GM12865 (cell line): ENCODE data around the gene PITX2.
A peak's percentile ranks its signal among the peaks of the same experiment; 100 is the strongest.
"Not testable (repeated sequence)": the region's sequence is repeated elsewhere in the genome, so short reads cannot be mapped to it uniquely, and the experiment has no call there.

Experiments
- DNase-seq: peaks from one replicate; pipeline ENCODE4 v3.0.0; 2010; ENCODE audit warnings: low read depth
- H3K4me3 ChIP-seq: 2 replicates; pipeline ENCODE4 v1.5.1; 2011; ENCODE audit warnings: mild to moderate bottlenecking, low read depth, low read length, control low read depth
- TF ChIP-seq, protein P1 (sequence below): IDR thresholded peaks from 2 replicates; pipeline ENCODE4 v1.5.1; 2011; ENCODE audit warnings: low read length, control low read depth, low read depth, inconsistent platforms; ENCODE audit not compliant: insufficient read depth; ENCODE audit errors: missing control alignments

The PITX2 gene

GRCh38 chr4:110589297-110589696 is 33.6 kb downstream of the PITX2 start:
- H3K4me3 ChIP-seq, result no peak overlapping the region
- DNase-seq, result no peak
- TF ChIP-seq, protein P1, sequence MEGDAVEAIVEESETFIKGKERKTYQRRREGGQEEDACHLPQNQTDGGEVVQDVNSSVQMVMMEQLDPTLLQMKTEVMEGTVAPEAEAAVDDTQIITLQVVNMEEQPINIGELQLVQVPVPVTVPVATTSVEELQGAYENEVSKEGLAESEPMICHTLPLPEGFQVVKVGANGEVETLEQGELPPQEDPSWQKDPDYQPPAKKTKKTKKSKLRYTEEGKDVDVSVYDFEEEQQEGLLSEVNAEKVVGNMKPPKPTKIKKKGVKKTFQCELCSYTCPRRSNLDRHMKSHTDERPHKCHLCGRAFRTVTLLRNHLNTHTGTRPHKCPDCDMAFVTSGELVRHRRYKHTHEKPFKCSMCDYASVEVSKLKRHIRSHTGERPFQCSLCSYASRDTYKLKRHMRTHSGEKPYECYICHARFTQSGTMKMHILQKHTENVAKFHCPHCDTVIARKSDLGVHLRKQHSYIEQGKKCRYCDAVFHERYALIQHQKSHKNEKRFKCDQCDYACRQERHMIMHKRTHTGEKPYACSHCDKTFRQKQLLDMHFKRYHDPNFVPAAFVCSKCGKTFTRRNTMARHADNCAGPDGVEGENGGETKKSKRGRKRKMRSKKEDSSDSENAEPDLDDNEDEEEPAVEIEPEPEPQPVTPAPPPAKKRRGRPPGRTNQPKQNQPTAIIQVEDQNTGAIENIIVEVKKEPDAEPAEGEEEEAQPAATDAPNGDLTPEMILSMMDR, result no peak

DNA sequence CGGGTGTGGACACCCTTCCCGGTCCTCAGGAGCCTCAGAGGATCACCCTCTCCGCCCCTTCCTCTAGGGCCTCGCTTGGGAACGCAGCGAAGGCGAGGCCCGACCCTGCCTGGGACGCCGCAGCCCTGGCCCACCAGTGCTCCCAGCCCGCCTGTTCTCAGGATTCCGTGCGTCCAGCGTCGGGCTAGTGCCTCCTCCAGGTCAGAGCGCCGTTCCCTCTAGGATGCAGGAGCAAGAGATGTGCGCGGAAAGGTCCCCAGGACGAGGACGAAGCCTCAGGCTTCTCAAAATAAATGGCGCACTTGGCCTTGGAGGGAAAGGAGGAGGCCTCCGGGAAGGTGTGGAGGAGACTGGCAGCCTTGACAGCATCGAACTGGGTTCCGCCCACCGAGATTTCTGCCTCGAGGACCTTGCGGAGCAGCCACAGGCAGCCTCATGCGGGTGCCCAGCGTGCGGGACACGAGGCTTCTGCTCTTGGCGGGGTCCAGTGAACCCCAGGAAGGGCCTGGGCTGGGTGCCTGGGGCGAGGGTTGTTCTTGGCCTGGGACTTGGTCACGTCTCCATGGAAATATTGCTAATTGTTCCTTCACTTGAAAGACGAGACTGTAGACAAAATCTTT is 35.1 kb downstream of the PITX2 start:
- TF ChIP-seq, protein P1, result no peak
- DNase-seq, result no peak
- H3K4me3 ChIP-seq, result no peak overlapping the region

DNA sequence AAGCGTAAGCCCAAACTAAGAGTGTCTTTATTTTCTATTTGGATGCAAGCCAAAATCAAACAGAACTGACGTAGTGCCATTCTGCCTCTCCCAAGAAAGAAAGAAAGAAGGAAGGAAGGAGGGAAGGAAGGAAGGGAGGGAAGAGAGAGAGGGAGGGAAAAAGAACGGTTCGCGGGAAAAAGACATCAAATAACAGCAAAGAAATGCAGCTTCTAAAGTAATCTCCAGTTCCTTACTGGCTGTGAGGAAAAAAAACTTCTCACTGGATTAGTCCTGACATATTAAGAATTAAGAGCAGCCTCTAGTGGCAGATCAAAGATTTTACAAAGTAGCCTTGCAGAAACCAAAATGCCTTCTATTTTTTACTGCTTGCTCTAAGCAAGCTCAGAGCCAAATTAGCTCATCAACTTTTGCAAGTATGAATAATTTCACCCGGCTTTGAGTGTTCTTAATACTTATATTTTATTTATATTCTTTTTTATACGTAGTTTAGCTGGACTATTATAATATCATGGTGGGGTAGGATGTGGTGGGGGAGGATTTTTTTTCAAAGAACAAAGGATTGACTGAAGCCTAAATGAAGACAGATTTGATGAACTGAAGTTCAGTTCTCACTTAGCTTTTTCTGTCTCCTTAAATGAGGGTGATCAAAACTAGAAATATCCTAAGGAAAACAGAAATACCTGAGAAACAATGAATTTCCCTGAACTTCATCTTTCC is 36.6 kb downstream of the PITX2 start:
- H3K4me3 ChIP-seq, result no peak overlapping the region
- DNase-seq, result peak; percentile 8
- TF ChIP-seq, protein P1, result peak; percentile 23

DNA sequence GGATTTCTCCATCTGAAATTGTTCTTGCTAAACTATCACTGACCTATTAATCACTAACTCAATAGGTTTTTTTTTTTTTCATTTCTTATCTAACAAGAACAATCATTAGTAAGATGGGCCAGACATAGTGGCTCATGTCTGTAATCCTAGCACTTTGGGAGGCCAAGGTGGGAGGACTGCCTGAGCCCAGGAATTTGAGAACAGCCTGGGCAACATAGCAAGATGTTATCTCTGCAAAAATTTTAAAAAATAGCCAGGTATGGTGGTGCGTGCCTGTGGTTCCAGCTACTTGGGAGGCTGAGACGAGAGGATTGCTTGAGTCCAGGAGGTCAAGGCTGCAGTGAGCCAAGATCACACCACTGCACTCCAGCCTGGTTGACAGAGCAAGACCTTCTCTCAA is 46.2 kb downstream of the PITX2 start:
- H3K4me3 ChIP-seq, DNase-seq: not testable (repeated sequence)
